ENCODE results near the gene SELE. TPM values are rescaled to one million over a fixed set of nuclear protein-coding genes. Genes with fewer than 3 reads are reported as not detected.

The SELE gene
- total and polyA plus RNA-seq, 2 of the 13 experiments (the other 11 are each of a cell fraction or from before 2014, with no cell fraction given) = 0.04 to 0.09 TPM

DNA sequence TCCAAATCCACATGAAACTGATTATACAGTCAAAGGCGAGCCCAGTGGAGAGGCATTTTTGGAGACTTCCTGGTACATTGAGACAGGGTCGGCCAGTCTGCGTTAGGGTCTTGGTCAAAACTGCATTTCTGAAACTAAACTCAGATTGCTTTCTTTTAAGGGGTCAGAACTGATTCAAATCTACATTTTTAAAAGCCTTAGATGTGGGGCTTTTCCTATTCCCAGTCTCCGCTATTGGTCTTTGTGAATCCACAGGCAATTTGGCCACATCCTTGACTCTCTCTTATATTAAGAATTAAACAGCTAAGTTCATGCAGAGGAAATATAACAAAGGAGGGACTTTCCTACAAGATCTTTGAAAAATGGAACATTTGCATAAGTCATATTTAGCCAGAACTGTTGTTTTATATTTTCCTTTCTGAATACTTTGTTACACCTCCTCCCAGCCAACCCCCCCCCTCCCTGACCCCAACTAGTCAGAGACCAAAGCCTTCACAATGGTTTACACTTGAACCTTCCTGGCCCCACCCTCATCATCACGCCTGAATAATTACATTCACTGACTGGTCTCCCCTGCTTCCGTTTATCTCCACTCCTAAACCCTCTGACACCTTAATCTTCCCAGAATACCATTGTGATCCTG lies 53.4 kb downstream of the SELE start:
- FAIRE-seq (no peak), DNase-seq (ENCODE audit: low spot score) (no peak), ATAC-seq (no peak)
- Histone ChIP-seq H3K4me3 (replicated peaks in 1 of 3; ENCODE audit: insufficient read depth in 1 of 3, low read depth in 2 of 3, low read length in 3 of 3) (no peak overlapping the region), H3K4me1 (ENCODE audit: insufficient read depth, low read length) (no peaks in the 10 kb centered on the region), H3K9me3 (ENCODE audit: low read length) (no peaks in the 10 kb centered on the region), H4K20me1 (ENCODE audit: insufficient read depth, low read length) (no peaks in the 10 kb centered on the region), H3K79me2 (ENCODE audit: insufficient read depth, low read length) (no peaks in the 10 kb centered on the region), H3K27ac (ENCODE audit: extremely low read length, insufficient read depth, low read length) (no peak overlapping the region), H3K4me2 (ENCODE audit: low read depth, low read length) (no peak overlapping the region), H3K27me3 (ENCODE audit: control insufficient read depth in 1 of 2, insufficient read depth in 2 of 2, low read length in 2 of 2) (peaks cover 1 to 9% of the 10 kb centered on the region in 2 experiments; a peak in 4 of 5 replicates), H2AFZ (ENCODE audit: low read length) (no peak overlapping the region), H3K36me3 (replicated peaks in 1 of 2; ENCODE audit: control insufficient read depth in 1 of 2, insufficient read depth in 2 of 2, low read length in 2 of 2) (no peaks in the 10 kb centered on the region), H3K9ac (ENCODE audit: insufficient read depth, low read depth, low read length) (no peak overlapping the region)
- POLR2A ChIA-PET = no interaction called here
- no TSS peak for BruUV-seq (replicated peaks)
- in situ Hi-C loops (cut with HindIII; ENCODE audit: extremely low pct_ligation_motif_present, low pct_unique_long_range_greater_than_20kb) = no loop called here
- WGBS (ENCODE audit: low lambda C conversion rate) = 28% methylated on average over 6 of the region's 6 CpGs
- intact Hi-C loops (cut with micrococcal nuclease; ENCODE audit: unreplicated experiment) = no loop called here
- TF ChIP-seq ZNF609 (CRISPR knock-in tag; IDR thresholded peaks at IDR 0.05; ENCODE audit: borderline replicate concordance) (no peak), ZNF724P (CRISPR knock-in tag; IDR thresholded peaks at IDR 0.05; ENCODE audit: borderline replicate concordance) (no peak), HDAC1 (CRISPR knock-in tag; IDR thresholded peaks at IDR 0.05) (no peak), ZNF180 (CRISPR knock-in tag; IDR thresholded peaks at IDR 0.05; ENCODE audit: borderline replicate concordance, low read depth) (no peak), ZHX1 (CRISPR knock-in tag; IDR thresholded peaks at IDR 0.05; ENCODE audit: low read depth) (no peak), NFKB2 (CRISPR knock-in tag; IDR thresholded peaks at IDR 0.05; ENCODE audit: borderline replicate concordance) (no peak)
- TF ChIP-seq, protein P1, sequence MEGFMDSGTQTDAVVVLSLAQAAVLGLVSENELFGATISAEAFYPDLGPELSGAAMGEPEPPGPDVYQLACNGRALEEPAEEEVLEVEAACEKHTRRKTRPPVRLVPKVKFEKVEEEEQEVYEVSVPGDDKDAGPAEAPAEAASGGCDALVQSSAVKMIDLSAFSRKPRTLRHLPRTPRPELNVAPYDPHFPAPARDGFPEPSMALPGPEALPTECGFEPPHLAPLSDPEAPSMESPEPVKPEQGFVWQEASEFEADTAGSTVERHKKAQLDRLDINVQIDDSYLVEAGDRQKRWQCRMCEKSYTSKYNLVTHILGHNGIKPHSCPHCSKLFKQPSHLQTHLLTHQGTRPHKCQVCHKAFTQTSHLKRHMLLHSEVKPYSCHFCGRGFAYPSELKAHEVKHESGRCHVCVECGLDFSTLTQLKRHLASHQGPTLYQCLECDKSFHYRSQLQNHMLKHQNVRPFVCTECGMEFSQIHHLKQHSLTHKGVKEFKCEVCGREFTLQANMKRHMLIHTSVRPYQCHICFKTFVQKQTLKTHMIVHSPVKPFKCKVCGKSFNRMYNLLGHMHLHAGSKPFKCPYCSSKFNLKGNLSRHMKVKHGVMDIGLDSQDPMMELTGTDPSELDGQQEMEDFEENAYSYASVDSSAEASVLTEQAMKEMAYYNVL (CRISPR knock-in tag; IDR thresholded peaks at IDR 0.05; ENCODE audit: borderline replicate concordance) = no peak
- TF ChIP-seq, protein P2, sequence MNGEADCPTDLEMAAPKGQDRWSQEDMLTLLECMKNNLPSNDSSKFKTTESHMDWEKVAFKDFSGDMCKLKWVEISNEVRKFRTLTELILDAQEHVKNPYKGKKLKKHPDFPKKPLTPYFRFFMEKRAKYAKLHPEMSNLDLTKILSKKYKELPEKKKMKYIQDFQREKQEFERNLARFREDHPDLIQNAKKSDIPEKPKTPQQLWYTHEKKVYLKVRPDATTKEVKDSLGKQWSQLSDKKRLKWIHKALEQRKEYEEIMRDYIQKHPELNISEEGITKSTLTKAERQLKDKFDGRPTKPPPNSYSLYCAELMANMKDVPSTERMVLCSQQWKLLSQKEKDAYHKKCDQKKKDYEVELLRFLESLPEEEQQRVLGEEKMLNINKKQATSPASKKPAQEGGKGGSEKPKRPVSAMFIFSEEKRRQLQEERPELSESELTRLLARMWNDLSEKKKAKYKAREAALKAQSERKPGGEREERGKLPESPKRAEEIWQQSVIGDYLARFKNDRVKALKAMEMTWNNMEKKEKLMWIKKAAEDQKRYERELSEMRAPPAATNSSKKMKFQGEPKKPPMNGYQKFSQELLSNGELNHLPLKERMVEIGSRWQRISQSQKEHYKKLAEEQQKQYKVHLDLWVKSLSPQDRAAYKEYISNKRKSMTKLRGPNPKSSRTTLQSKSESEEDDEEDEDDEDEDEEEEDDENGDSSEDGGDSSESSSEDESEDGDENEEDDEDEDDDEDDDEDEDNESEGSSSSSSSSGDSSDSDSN (CRISPR knock-in tag; IDR thresholded peaks at IDR 0.05) = no peak
- CTCF ChIA-PET (ENCODE audit: low intra/inter-chr PET ratio, low total read pairs) = no interaction called here

Data from HepG2 (cell line).